Measurements from ENCODE around the gene ENPP6. TPM values are rescaled to one million over a fixed set of nuclear protein-coding genes. Genes with fewer than 3 reads are reported as not detected.

Gene ENPP6
- total RNA-seq, 1 donor from 2014 or later = not detected

DNA sequence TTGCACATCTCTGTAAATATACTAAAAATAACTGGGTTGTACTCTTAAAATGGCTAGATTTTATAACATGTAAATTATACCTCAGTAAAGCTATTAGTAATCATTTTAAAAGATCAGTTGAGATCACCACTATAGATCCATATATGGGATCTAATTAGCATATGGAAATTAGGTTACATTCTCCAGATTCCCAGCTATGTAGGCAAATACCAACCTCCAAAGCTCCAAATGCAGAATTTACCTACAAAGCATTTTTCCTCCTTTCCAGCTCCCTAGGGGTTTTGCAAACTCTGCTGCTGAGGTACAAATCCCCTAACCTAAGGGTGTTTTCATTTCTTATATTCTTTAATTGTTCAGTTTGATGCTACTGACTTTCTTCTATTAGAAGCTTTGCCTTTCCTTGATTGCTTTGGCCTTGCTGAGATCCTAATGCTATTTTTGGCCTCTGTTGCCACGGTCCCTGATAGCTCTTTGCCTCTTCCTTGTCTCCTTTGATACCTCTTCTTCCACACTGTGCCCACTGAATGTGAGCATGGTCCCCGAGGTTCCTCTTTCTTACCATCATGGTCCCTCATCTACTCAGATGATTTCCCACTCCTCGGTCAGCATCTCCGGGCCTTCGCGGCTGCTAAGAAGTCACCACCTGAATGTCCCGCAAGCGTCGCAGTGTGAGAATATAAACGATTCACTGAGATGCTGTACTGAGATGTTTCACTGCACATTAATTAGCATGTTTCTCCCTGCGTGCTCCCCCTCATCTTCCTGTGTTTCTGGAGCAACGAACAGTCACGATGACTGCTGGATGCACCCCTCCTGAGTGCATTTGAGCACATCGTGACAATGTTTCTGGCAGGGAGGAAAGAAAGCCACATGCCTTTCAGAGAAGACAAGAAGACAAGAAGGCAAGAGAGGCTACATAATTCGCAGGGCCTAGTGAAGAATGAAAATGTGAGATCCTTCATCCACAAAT lies 23.8 kb downstream of the ENPP6 start:
- no peak overlapping the region for H3K4me3 ChIP-seq (ENCODE audit: low read depth, low read length)
- DNase-seq (ENCODE audit: low read depth) = no peak
- TF ChIP-seq CTCF (conservative IDR thresholded peaks at IDR 0.05; ENCODE audit: low read depth, low read length) = no peak

GRCh38 chr4:184192933-184193332 lies 24.7 kb downstream of the ENPP6 start:
- no peak for TF ChIP-seq CTCF (conservative IDR thresholded peaks at IDR 0.05; ENCODE audit: low read depth, low read length)
- no peak for DNase-seq (ENCODE audit: low read depth)
- no peak overlapping the region for H3K4me3 ChIP-seq (ENCODE audit: low read depth, low read length)

GRCh38 chr4:184191267-184191666 lies 26.4 kb downstream of the ENPP6 start:
- no peak for TF ChIP-seq CTCF (conservative IDR thresholded peaks at IDR 0.05; ENCODE audit: low read depth, low read length)

DNA sequence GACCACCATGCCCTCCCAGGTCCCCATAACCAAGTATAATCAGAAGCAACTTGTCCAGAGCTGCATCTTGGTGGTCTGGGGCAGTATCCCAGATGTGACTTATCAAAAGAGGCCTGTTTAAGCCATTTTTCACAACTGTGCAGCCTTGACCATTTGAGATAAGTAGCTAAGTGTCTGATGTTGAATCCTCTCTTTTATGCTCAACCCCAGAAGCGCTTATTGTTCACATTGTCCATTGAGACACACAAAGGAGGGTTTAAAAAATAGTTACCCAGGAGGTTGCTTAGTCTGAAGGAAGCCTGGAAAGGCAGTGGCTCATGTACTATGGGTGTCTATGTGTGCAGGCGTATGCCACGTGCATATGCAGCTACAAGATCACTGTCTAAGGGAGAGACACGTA lies 27.0 kb downstream of the ENPP6 start:
- no peak for TF ChIP-seq CTCF (conservative IDR thresholded peaks at IDR 0.05; ENCODE audit: low read depth, low read length)
- H3K4me3 ChIP-seq (ENCODE audit: low read depth, low read length) = no peak overlapping the region
- DNase-seq (ENCODE audit: low read depth) = no peak

More at GRCh38 chr4:184191267-184191666, 26.4 kb downstream of the ENPP6 start:
- no peak for DNase-seq (ENCODE audit: low read depth)
- H3K4me3 ChIP-seq (ENCODE audit: low read depth, low read length) = no peak overlapping the region

DNA sequence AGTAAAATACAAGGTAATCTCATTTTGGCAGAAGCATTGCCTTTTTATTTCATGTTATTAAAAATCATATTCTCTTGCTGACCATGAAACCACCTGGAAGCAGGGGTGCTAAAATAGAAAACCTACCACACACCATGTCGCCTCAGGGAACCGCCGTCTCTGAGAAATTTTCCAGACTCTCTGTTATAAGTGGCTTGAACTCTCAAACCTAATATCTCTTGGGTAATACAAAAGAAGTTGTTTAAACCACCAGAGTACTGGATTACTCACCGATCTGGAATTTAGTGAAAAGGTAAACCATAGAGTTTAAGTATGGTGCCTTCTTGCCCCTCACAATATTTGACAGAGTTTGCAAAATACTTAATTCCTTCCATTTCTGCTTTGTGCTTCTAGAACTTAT lies 27.7 kb downstream of the ENPP6 start:
- DNase-seq (ENCODE audit: low read depth) = no peak
- TF ChIP-seq CTCF (conservative IDR thresholded peaks at IDR 0.05; ENCODE audit: low read depth, low read length) = no peak
- no peak overlapping the region for H3K4me3 ChIP-seq (ENCODE audit: low read depth, low read length)

- no peak overlapping the region for H3K4me3 ChIP-seq (ENCODE audit: low read depth, low read length)
- DNase-seq (ENCODE audit: low read depth) = no peak
- no peak for TF ChIP-seq CTCF (conservative IDR thresholded peaks at IDR 0.05; ENCODE audit: low read depth, low read length)
Measured at GRCh38 chr4:184188443-184189400, 29.0 kb downstream of the ENPP6 start.

Measured in epithelial cell of proximal tubule (primary cell).